ENCODE results near the gene KANK2.

The KANK2 gene

GRCh38 chr19:11196406-11197287 lies 698 bp downstream of the KANK2 start:
- no peak for FAIRE-seq
- no peak for DNase-seq (ENCODE audit: insufficient read length, low spot score)
- TF ChIP-seq CTCF (IDR thresholded peaks at IDR 0.05; ENCODE audit: insufficient read depth, missing control alignments), result no peak

GRCh38 chr19:11195681-11196080 lies 1.7 kb downstream of the KANK2 start:
- FAIRE-seq (no peak), DNase-seq (ENCODE audit: insufficient read length, low spot score) (no peak)
- no peak for TF ChIP-seq CTCF (IDR thresholded peaks at IDR 0.05; ENCODE audit: insufficient read depth, missing control alignments)

GRCh38 chr19:11194656-11195558 lies 2.4 kb downstream of the KANK2 start:
- FAIRE-seq (no peak), DNase-seq (ENCODE audit: insufficient read length, low spot score) (no peak)
- no peak for TF ChIP-seq CTCF (IDR thresholded peaks at IDR 0.05; ENCODE audit: insufficient read depth, missing control alignments)

GRCh38 chr19:11194173-11194572 lies 3.2 kb downstream of the KANK2 start:
- no peak for TF ChIP-seq CTCF (IDR thresholded peaks at IDR 0.05; ENCODE audit: insufficient read depth, missing control alignments)
- FAIRE-seq, result no peak
- DNase-seq (ENCODE audit: insufficient read length, low spot score), result no peak

GRCh38 chr19:11192957-11193939 lies 4.1 kb downstream of the KANK2 start:
- FAIRE-seq (no peak), DNase-seq (ENCODE audit: insufficient read length, low spot score) (no peak)
- TF ChIP-seq CTCF (IDR thresholded peaks at IDR 0.05; ENCODE audit: insufficient read depth, missing control alignments), result no peak

- no peak for FAIRE-seq
- no peak for TF ChIP-seq CTCF (IDR thresholded peaks at IDR 0.05; ENCODE audit: insufficient read depth, missing control alignments)
- DNase-seq (ENCODE audit: insufficient read length, low spot score), result no peak
These were observed 5.4 kb downstream of the KANK2 start for GRCh38 chr19:11191934-11192333.
